Activated CD8-positive, alpha-beta memory T cell treated with anti-CD3 and anti-CD28 coated beads for 24 hours (primary cell): ENCODE results near the gene ACSL3.
A peak's percentile ranks its signal among the peaks of the same experiment; 100 is the strongest.
"Not testable (repeated sequence)": the region's sequence is repeated elsewhere in the genome, so short reads cannot be mapped to it uniquely, and the experiment has no call there.

Source experiments
- DNase-seq: peaks from one replicate; pipeline ENCODE4 v3.0.0-alpha.2; 2020

The ACSL3 gene

GRCh38 chr2:222860740-222861410 is at the start of gene ACSL3:
TSS of gene ACSL3 (plus strand) at chr2:222861036. CDS start at chr2:222908773, 47,737 bp downstream.
- peak; percentile 97 for DNase-seq

GRCh38 chr2:222811828-222812227 is 49.0 kb upstream of the ACSL3 start:
- DNase-seq, result no peak

GRCh38 chr2:222813177-222813843 is 47.5 kb upstream of the ACSL3 start:
- DNase-seq, result no peak

- no peak for DNase-seq
Observed at GRCh38 chr2:222819722-222820333, 41.0 kb upstream of the ACSL3 start.

- DNase-seq, result no peak
Observed at GRCh38 chr2:222823183-222823930, 37.5 kb upstream of the ACSL3 start.

GRCh38 chr2:222825031-222825430 is 35.8 kb upstream of the ACSL3 start:
- DNase-seq, result no peak

- DNase-seq, result no peak
Observed at GRCh38 chr2:222827417-222827816, 33.4 kb upstream of the ACSL3 start.

GRCh38 chr2:222828572-222828971 is 32.3 kb upstream of the ACSL3 start:
- DNase-seq, result no peak

- no peak for DNase-seq
Observed at GRCh38 chr2:222830164-222830563, 30.7 kb upstream of the ACSL3 start.

GRCh38 chr2:222833410-222833809 is 27.4 kb upstream of the ACSL3 start:
- no peak for DNase-seq

- DNase-seq, result no peak
Observed at GRCh38 chr2:222835143-222835822, 25.6 kb upstream of the ACSL3 start.

GRCh38 chr2:222835823-222836151 is 25.0 kb upstream of the ACSL3 start:
- DNase-seq, result no peak

GRCh38 chr2:222837643-222838056 is 23.2 kb upstream of the ACSL3 start:
- DNase-seq, result no peak

- no peak for DNase-seq
Observed at GRCh38 chr2:222840060-222840802, 20.6 kb upstream of the ACSL3 start.

GRCh38 chr2:222842491-222843174 is 18.2 kb upstream of the ACSL3 start:
- DNase-seq, result no peak

GRCh38 chr2:222844323-222844722 is 16.5 kb upstream of the ACSL3 start:
- no peak for DNase-seq

- not testable (repeated sequence) for DNase-seq
Observed at GRCh38 chr2:222845314-222845713, 15.5 kb upstream of the ACSL3 start.

GRCh38 chr2:222846003-222846402 is 14.8 kb upstream of the ACSL3 start:
- no peak for DNase-seq

- DNase-seq, result not testable (repeated sequence)
Observed at GRCh38 chr2:222848031-222848430, 12.8 kb upstream of the ACSL3 start.

- no peak for DNase-seq
Observed at GRCh38 chr2:222848862-222849261, 12.0 kb upstream of the ACSL3 start.

GRCh38 chr2:222851956-222852617 is 8.7 kb upstream of the ACSL3 start:
- no peak for DNase-seq
